SIG-M5 treated with dmso at 0.1 percent for 504 hours (cell line): ENCODE results near the gene CTSC.

Experiments
- DNase-seq: peaks from one replicate; lab custom pipeline; 2025; ENCODE audit not compliant: unreplicated experiment; lab: John Stamatoyannopoulos, UW

Gene CTSC

GRCh38 chr11:88337181-88337986 lies at the start of gene CTSC:
TSS of gene CTSC (minus strand) at chr11:88337736. CDS start at chr11:88337672, 64 bp downstream.
- DNase-seq: peak; percentile 88

- DNase-seq: no peak
Measured at GRCh38 chr11:88384669-88385005, 47.1 kb upstream of the CTSC start.

GRCh38 chr11:88384004-88384668 lies 46.6 kb upstream of the CTSC start:
- DNase-seq: no peak

- no peak for DNase-seq
Measured at GRCh38 chr11:88383447-88383846, 45.9 kb upstream of the CTSC start.

GRCh38 chr11:88379130-88379529 lies 41.6 kb upstream of the CTSC start:
- DNase-seq: no peak

- DNase-seq: no peak
Measured at GRCh38 chr11:88378422-88379066, 41.0 kb upstream of the CTSC start.

GRCh38 chr11:88377646-88378045 lies 40.1 kb upstream of the CTSC start:
- no peak for DNase-seq

- no peak for DNase-seq
Measured at GRCh38 chr11:88377144-88377543, 39.6 kb upstream of the CTSC start.

GRCh38 chr11:88375927-88376470 lies 38.5 kb upstream of the CTSC start:
- DNase-seq: no peak

GRCh38 chr11:88370782-88371181 lies 33.2 kb upstream of the CTSC start:
- no peak for DNase-seq

GRCh38 chr11:88367310-88367709 lies 29.8 kb upstream of the CTSC start:
- DNase-seq: no peak

- peak; percentile 72 for DNase-seq
Measured at GRCh38 chr11:88363648-88364065, 26.1 kb upstream of the CTSC start.

- no peak for DNase-seq
Measured at GRCh38 chr11:88363004-88363403, 25.5 kb upstream of the CTSC start.

- no peak for DNase-seq
Measured at GRCh38 chr11:88360141-88360540, 22.6 kb upstream of the CTSC start.

- DNase-seq: peak; percentile 59
Measured at GRCh38 chr11:88359541-88359940, 22.0 kb upstream of the CTSC start.

- no peak for DNase-seq
Measured at GRCh38 chr11:88359114-88359513, 21.6 kb upstream of the CTSC start.

GRCh38 chr11:88358040-88358431 lies 20.5 kb upstream of the CTSC start:
- DNase-seq: no peak

GRCh38 chr11:88357323-88358039 lies 19.9 kb upstream of the CTSC start:
- DNase-seq: no peak

GRCh38 chr11:88355887-88356286 lies 18.4 kb upstream of the CTSC start:
- DNase-seq: no peak

- peak; percentile 73 for DNase-seq
Measured at GRCh38 chr11:88354912-88355311, 17.4 kb upstream of the CTSC start.

- DNase-seq: peak; percentile 25
Measured at GRCh38 chr11:88353835-88354496, 16.4 kb upstream of the CTSC start.
